Ovary (tissue), 9 donors: Measurements from ENCODE around the gene RGS12. TPM values are rescaled to one million over a fixed set of nuclear protein-coding genes. Genes with fewer than 3 reads are reported as not detected.
A peak's percentile ranks its signal among the peaks of the same experiment; 100 is the strongest.

ENCODE experiments used
- DNase-seq, 5 donors: peaks; one replicate each; pipeline ENCODE4 v3.0.0-alpha.2; 2019 to 2020
- H3K27ac ChIP-seq, 2 donors: fragments of 200-600 bp; one replicate each; pipeline versions ENCODE4 v1.5.1 to v1.8.0; 2019 to 2022
- H3K27me3 ChIP-seq: fragments of 200-600 bp; one replicate; pipeline ENCODE4 v1.8.0; 2022
- H3K36me3 ChIP-seq: fragments of 200-600 bp; sonication (generic); one replicate; pipeline ENCODE4 v1.5.1; 2019
- H3K4me1 ChIP-seq: one replicate; pipeline ENCODE4 v1.8.1; 2013; ENCODE audit warnings: mild to moderate bottlenecking, moderate library complexity; ENCODE audit not compliant: insufficient read depth
- H3K4me3 ChIP-seq: fragments of 200-600 bp; sonication (generic); one replicate; pipeline ENCODE4 v1.5.1; 2017
- H3K9me3 ChIP-seq, 2 donors: fragments of 200-600 bp in 1 of 2; sonication (generic) in 1 of 2; one replicate each; pipeline versions ENCODE4 v1.5.1 to v1.8.1; 2013 to 2019; ENCODE audit warnings: mild to moderate bottlenecking in 1 of 2, moderate library complexity in 1 of 2
- CTCF ChIP-seq, 3 donors: fragments of 450-650 bp in 2 of 3; fragments of 200-600 bp in 1 of 3; IDR thresholded peaks; one replicate each; pipeline versions ENCODE4 v1.5.1 to v1.8.0; 2016 to 2022; ENCODE audit warnings: antibody characterized with exemption in 3 of 3, mild to moderate bottlenecking in 1 of 3
- EP300 ChIP-seq: sonication (generic); formaldehyde crosslinking; IDR thresholded peaks from one replicate; pipeline ENCODE4 v1.6.1; 2017; ENCODE audit warnings: antibody characterized with exemption
- POLR2A ChIP-seq: fragments of 450-650 bp; IDR thresholded peaks from one replicate; pipeline ENCODE4 v1.6.1; 2017; ENCODE audit warnings: antibody characterized with exemption, mild to moderate bottlenecking, moderate library complexity
- WGBS, 3 donors: extraction: QIAGEN DNeasy Blood & Tissue Kit in 1 of 3; methylation state at CpG; one replicate each; pipeline versions ENCODE4 v1.1.5 to v1.1.7; 2013 to 2017; 5-methylcytosine and 5-hydroxymethylcytosine counted together
- intact Hi-C, 4 donors: fragments of 100-400 bp; cut with DNase I; formaldehyde crosslinking; loops; one replicate each; pipeline versions ENCODE4 v1.11.0 to v1.15.1; 2022 to 2023
- polyA plus RNA-seq, 2 donors: library from polyadenylated mRNA; stranded (reverse); fragments of 200-250 nt in 1 of 2; fragments of 350-450 nt in 1 of 2; fragmentation: Illumina TruSeq in 1 of 2; extraction: RNeasy Lipid Tissue Mini Kit (QIAGEN cat#74804) in 1 of 2; gene quantifications; one replicate each; pipeline ENCODE4 v1.2.3, GENCODE V29; 2013 to 2014
- total RNA-seq, 7 donors: library from RNA; depleted of rRNA in 2 of 7; stranded (reverse); fragments of >200 nt in 2 of 7; fragmentation: NEBNext Ultra II Directional in 3 of 7; extraction: Animal tissue kit (Norgen Biotek cat#: 25700) in 3 of 7; gene quantifications; one replicate each; pipeline versions ENCODE4 v1.1.0 to v1.2.4, GENCODE V29; 2016 to 2023
- donor health status: DM: no; HTN: no; CAD: no; lungs with moderate emphysema.
- donor health status: DM: no; HTN: no; CAD: no.
- donor health status: Bipolar disorder and iron deficiency.
- donor health status: DM: yes; HTN: yes; CAD: no.
- donor health status: DM: no; HTN: no; CAD: no.
- donor health status: DM: yes; HTN: yes; CAD: no.

The RGS12 gene
- total and polyA plus RNA-seq, 9 donors = 11.4 to 50.7 (median 30.9) TPM

DNA sequence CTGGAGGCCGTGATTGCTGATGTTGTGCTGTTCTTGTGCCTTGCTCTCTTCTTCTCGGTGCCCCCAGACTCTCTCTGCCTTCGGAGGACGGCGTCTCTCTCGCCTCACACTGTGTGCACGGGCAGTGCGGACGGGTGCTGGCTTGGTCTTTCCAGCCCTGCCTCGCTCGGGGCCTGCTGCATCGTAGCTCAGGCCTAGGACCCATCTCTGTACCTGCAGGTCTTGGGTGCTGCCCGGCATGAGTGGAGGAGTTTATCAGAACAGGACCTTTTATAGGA lies 18.2 kb downstream of the RGS12 start:
- no peak overlapping the region for H3K27ac ChIP-seq
- intact Hi-C loops = no loop called here
- WGBS, 3 donors = 88 to 94% (median 91%) methylated on average over 13 of the region's 13 CpGs
- TF ChIP-seq POLR2A = no peak
- TF ChIP-seq CTCF (IDR thresholded peaks at IDR 0.05) = no peak
- no peak for TF ChIP-seq EP300
- no peaks in the 10 kb centered on the region for H3K9me3 ChIP-seq
- no peaks in the 10 kb centered on the region for H3K27me3 ChIP-seq
- peaks cover 5% of the 10 kb centered on the region for H3K4me1 ChIP-seq
- peak in 1 of 5 donors; percentile 6 for DNase-seq
- no peak overlapping the region for H3K4me3 ChIP-seq
- H3K36me3 ChIP-seq = no peaks in the 10 kb centered on the region

GRCh38 chr4:3311489-3312171 lies 18.8 kb downstream of the RGS12 start:
- no peaks in the 10 kb centered on the region for H3K27me3 ChIP-seq
- WGBS, 3 donors = 95 to 98% (median 96%) methylated on average over 13 of the region's 13 CpGs
- H3K36me3 ChIP-seq = no peaks in the 10 kb centered on the region
- TF ChIP-seq EP300 (no peak), POLR2A (no peak), CTCF (IDR thresholded peaks at IDR 0.05) (no peak)
- peaks cover 2% of the 10 kb centered on the region for H3K4me1 ChIP-seq
- no peaks in the 10 kb centered on the region for H3K9me3 ChIP-seq
- intact Hi-C loops = no loop called here
- H3K27ac ChIP-seq = no peak overlapping the region
- no peak overlapping the region for H3K4me3 ChIP-seq
- no peak for DNase-seq

- Histone ChIP-seq H3K4me1 (peaks cover 2% of the 10 kb centered on the region), H3K27ac (no peak overlapping the region), H3K36me3 (no peaks in the 10 kb centered on the region), H3K4me3 (no peak overlapping the region), H3K27me3 (no peaks in the 10 kb centered on the region), H3K9me3 (no peaks in the 10 kb centered on the region)
- no peak for DNase-seq
- TF ChIP-seq EP300 = no peak
- 72 to 80% (median 78%) methylated on average over 8 of the region's 8 CpGs for WGBS, 3 donors
- intact Hi-C loops = no loop called here
Measured at GRCh38 chr4:3312362-3312761, 19.5 kb downstream of the RGS12 start.

GRCh38 chr4:3313139-3313538 lies 20.3 kb downstream of the RGS12 start:
- Histone ChIP-seq H3K4me3 (no peak overlapping the region), H3K27ac (no peak overlapping the region), H3K9me3 (no peaks in the 10 kb centered on the region), H3K27me3 (no peaks in the 10 kb centered on the region), H3K36me3 (no peaks in the 10 kb centered on the region), H3K4me1 (peaks cover 2% of the 10 kb centered on the region)
- 90 to 92% (median 91%) methylated on average over 9 of the region's 9 CpGs for WGBS, 3 donors
- peak in 1 of 5 donors; percentile 4 for DNase-seq
- TF ChIP-seq CTCF (IDR thresholded peaks at IDR 0.05) (no peak), POLR2A (no peak), EP300 (no peak)
- intact Hi-C loops = no loop called here

GRCh38 chr4:3313556-3314228 lies 20.9 kb downstream of the RGS12 start:
- intact Hi-C loops = no loop called here
- no peaks in the 10 kb centered on the region for H3K4me1 ChIP-seq
- no peaks in the 10 kb centered on the region for H3K36me3 ChIP-seq
- H3K9me3 ChIP-seq = no peaks in the 10 kb centered on the region
- TF ChIP-seq CTCF (IDR thresholded peaks at IDR 0.05) = no peak
- no peak for TF ChIP-seq EP300
- no peak for TF ChIP-seq POLR2A
- H3K4me3 ChIP-seq = no peak overlapping the region
- no peaks in the 10 kb centered on the region for H3K27me3 ChIP-seq
- 89 to 92% (median 91%) methylated on average over 16 of the region's 16 CpGs for WGBS, 3 donors
- peak in 1 of 5 donors; percentile 13 for DNase-seq
- no peak overlapping the region for H3K27ac ChIP-seq
